Stimulated activated CD8-positive, alpha-beta memory T cell treated with anti-CD3 and anti-CD28 coated beads, Interleukin-7, amount 100 ng/mL, for 24 hours (primary cell): ENCODE results near the gene ASTL.
"Not testable (repeated sequence)": the region's sequence is repeated elsewhere in the genome, so short reads cannot be mapped to it uniquely, and the experiment has no call there.

ENCODE experiments used
- DNase-seq: peaks from one replicate; pipeline ENCODE4 v3.0.0-alpha.2; 2020; ENCODE audit warnings: low read depth

The ASTL gene

DNA sequence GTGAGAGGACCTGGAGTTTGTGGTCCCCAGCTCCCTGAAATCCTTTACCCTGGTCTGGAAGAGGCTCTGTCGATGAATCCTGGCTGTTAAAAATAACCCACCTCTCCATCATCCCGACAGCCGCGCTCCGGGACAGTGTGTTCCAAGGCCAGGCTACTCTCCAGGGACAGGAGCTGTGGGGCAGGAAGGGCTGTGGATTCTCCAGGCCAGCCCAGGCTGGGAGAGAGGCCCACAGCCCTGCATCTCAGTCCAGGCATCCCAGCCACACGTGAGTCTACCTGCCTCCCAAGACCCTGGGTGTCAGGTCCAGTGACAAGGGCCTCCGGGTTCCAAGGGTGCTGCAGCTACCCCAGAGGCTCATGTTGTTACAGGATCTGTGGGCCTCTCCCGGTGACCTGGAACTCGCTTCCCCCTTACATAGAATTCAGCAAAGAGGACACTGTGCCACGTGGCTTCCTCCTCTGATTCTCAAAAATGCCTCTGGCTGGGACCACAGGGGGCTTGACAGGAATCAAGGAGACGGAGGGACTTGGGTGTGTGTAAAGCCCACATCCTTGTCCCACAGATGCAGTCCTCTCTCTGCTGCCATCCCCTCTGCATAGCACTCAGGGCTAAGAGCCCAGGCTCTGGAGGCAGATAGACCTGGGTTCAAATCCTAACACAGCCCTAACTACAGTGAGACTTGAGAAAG lies 39.3 kb downstream of the ASTL start:
- no peak for DNase-seq

DNA sequence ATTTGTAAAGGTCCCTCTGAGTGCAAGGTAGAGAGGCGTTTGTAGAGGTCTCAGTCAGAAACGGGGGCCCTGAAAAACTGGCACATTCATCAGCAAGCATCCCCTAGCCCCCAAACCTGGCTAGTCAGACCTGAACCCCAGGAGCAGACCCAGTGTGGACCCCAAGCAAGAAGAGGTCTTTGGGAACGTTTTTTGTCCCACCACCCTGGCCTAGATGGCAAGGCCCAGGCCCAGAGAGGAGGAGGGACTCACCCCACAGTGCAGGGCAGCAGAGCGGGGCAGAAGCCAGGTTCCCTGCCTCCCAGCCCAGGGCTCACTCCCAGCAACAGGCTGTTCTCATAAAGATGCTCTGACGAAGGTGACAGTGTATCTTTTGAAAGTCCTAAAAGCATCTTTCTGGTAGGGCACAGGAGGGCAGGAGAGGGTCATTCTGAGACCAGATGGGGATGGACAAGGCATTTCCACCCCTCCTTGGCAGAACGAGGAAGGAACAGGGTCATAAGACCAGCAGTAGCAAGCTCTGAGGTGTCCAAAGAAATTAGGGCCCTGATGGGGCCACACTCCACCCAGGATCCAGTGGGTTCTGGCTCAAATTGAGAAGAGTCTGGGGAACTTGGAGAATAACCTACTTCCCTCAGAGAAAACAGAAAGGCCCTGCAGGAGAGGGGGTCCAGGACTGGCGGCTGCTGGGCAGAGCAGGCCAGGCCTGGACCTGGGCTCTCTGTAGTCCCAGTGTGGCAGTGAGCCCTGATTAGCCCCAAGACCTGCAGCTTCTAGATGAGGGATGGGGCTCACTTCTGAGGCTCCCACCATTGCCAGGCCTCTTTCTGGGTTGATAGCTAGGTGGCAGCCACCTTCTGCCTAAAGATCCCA lies 40.1 kb downstream of the ASTL start:
- no peak for DNase-seq

DNA sequence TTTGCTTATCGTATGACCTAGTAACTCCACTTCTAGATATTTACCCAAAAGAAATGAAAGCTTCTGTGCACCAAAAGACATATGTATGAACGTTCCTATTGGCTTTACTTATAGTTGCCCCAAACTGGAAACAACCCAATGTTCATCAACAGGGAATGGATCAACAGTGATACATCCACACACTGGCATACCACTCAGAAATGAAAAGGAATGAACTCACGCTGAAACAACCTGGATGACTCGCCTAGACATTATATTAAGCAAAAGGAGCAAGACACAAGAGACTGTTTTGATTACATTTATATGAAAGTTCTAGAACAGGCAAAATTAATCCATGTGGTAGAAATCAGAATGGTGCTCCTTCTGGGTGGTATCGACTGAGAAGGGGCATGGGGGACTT lies 40.9 kb downstream of the ASTL start:
- DNase-seq = no peak

DNA sequence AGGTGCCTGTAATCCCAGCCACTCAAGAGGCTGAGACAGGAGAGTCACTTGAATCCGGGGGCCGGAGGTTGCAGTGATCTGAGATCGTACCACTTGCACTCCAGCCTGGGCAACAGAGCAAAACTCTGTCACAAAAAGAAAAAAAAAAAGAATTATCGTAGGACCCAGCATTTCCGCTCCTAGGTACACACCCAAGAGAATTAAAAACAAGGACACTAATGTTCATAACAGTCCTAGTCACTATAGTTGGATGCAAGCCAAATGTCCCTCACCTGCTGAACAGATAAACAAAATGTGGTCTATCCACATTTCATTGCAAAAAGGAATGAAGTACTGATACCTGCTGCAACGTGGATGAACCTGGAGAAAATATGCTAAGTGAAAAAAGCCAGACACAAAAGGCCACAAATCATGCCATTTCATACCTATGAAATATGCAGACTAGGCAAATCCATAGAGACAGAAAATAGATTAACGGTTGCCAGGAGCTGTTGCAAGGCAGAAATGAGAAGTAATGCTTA lies 43.1 kb downstream of the ASTL start:
- DNase-seq = no peak

GRCh38 chr2:96093528-96093927 lies 44.8 kb downstream of the ASTL start:
- no peak for DNase-seq

GRCh38 chr2:96092951-96093350 lies 45.4 kb downstream of the ASTL start:
- no peak for DNase-seq

DNA sequence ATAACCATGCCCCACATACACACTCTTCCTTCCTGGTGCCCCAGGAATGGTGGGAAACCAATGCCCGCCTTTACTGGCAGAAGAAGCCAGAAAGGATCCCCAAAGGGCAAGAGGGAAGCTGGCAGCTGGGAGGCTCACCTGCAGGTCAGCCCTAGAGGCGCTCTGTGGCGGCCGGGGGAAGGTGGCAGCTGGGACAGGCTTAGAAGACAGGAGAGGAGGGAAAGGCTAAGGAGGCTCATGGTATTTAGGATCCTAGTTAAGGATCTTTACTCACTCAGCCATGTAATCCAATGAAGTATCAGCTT lies 45.8 kb downstream of the ASTL start:
- DNase-seq = no peak

- no peak for DNase-seq
These were observed 46.4 kb downstream of the ASTL start for GRCh38 chr2:96091711-96092572.

- DNase-seq = no peak
These were observed 47.1 kb downstream of the ASTL start for GRCh38 chr2:96091141-96091710.

- DNase-seq = no peak
These were observed 47.9 kb downstream of the ASTL start for GRCh38 chr2:96090196-96090926.

DNA sequence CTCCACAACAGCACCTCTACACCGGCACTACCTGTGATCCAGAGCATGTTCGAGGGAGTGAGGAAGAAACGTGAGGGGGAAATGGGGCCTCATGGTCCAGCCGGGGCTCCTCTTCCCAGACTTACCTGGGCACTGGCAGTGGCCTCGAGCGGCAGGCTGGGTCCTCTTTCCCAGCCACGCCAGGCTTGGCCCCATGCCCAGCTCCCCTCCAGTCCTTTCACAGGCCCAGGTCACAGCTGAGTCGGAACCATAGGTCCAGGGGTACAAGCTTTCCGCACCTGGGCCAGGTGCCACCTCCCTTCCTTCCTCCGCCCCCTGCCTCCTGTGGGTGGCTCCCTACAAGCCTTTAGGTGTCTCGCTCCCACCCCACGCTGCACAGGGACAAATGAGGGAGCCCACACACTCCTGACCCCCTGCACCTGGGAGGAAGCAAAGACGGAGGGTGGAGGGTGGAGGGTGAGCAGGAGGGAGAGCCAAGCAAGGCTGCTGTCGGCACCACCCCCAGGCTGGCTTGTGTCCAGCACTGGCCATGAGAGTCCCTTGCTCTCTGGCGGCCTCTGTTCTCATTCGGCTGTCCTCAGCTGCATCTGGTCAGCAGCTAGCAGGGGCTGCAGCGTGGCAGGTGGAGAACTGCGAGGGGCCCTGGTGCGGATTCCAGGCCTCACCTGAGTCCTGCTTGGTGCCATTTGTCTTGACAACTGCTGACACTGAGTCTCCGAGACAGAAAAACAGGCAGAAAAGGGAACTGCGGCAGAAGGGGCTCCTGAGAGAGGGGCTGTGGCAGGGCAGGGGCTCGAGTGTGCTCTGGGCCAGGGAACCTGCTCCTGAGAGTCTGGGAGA lies 48.7 kb downstream of the ASTL start:
- no peak for DNase-seq

GRCh38 chr2:96088340-96089335 lies 49.7 kb downstream of the ASTL start:
- no peak for DNase-seq

DNA sequence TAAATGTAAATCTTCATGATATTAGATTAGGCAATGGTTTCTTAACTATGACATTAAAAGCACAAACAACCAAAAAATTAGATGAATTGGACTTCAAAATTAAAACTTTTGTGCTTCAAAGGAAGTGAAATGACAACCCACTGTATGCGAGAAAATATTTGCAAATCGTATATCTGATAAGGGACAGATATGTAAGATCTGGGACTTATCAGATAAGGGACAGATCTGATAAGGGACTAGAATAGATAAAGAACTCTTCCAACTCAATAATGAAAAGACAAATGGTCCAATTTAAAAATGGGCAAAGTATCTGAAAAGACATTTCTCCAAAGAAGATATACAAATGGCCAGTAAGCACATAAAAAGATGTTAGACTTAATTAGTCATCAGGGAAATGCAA lies 51.2 kb downstream of the ASTL start:
- no peak for DNase-seq

DNA sequence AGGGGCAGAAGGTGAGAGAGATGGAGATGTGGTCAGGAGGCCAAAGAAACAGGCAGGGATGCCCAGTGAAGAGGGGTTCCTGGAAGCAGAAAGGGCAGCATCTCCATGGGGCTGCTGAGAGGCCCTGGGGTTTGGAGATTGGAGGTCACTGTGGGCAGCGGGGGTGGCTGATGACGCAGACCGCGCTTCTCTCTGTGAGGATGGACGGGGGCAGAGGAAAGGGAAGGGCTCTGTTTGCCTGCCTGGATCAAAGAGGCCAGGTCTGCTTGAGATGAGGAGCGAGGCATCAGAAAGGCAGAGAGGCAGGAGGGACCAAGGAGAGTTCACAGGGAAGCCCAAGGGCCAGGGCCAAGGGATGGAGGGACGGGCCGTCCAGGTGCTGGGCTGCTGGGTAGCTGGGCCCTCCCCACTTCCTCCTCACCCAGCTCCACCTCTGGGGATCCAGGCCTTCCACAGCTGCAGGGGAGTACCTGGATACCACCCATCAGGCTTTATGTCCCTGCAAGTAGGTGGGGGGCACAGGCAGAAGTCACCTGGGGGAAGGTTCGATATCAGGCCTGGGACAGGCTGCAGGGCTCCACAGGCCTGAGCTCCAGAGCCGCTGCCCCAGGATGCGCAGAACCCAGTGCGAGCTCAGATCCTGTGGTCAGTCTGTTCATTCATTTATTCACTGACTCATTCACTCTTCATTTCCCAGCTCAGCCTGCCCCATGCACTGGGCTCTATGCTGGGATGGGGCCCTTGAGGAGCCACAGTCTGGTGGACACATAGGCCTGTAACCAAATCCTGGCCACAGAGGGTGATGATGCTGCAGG lies 52.6 kb downstream of the ASTL start:
- no peak for DNase-seq

GRCh38 chr2:96084858-96085518 lies 53.3 kb downstream of the ASTL start:
- DNase-seq = not testable (repeated sequence)

DNA sequence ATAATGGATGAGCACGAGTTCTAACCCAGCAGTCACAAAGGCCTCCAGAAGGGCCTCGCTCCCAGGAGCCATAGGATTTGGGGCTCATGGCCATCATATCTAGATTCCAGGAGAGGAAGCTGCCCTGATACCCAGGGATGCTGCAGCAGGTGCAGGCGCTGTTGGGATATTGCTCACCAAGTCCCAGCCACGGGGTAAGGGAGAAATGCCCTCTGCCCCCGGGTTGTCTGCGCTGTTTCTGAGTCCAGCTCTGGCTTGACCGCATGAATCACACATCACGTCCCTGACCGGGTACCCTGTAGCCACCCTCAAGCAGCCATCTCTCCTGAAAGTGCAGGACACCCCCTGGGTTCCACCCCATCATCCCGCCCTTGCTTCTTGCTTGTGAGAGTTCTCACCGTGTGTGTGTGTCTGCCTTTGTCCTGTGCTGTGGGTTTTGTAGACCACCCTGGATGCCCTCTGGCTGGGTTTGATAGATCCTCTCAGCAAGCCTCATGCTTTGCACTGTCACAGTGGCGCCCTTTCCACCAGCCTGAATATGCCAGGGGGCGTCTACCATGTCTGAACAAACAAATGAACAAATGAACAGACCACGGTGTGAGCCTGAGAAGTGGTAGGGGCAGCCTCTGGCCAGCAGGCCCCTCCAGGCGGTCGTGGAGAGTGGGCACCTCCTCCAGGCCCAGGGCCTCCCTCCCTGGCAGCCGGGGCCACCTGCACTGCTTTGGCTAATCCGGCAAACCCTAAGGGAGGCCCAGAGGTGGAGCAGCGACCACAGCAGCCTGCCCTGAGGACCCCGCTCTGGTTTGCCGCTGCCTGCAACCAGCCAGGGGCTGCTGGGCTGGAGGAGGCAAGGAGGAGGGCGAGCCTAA lies 54.1 kb downstream of the ASTL start:
- no peak for DNase-seq
